ENCODE measurements around the gene SIAE. TPM values are rescaled to one million over a fixed set of nuclear protein-coding genes. Genes with fewer than 3 reads are reported as not detected.

SIAE gene
- total RNA-seq, 1 donor from 2014 or later: 34.4 TPM

DNA sequence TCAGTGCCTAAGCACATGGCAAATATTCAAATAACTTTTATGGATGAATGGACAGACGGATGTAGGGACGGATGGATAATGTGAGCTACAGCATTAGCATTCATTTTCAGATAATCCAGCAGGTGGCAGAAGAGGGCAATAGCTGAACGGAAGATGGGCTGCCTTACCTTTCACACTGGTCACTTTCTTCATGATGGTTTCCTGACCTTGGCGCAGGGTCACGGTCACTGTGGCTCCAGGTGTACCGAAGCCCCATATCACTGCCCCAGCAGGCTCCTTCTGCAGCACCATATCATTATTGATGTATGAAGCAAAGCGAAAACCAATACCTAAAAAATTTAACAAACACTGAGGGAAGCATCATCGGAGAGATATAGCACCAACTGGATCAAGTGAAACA, 4.3 kb downstream of the SIAE start:
- DNase-seq (ENCODE audit: low spot score) (peak; percentile 48), ATAC-seq (peak; percentile 63)

DNA sequence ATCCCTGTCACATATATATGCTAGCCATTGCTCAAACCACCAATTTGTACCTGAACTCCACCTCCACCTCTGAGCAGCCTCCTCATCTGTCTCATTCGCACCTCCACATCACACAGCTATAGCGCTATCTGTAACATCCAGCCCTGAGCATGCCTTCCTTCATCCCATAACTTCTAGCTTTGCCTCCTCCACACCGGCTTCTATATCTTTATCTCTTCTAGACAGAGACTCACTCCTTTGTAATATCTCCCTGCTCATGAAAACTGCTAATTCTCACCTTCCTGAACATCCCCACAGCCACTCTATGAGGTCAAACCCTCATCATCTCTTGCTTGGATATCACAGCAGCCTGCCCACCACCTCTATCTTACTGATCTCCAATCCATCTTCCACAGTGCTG, 5.9 kb downstream of the SIAE start:
- DNase-seq (ENCODE audit: low spot score): no peak
- ATAC-seq: no peak

DNA sequence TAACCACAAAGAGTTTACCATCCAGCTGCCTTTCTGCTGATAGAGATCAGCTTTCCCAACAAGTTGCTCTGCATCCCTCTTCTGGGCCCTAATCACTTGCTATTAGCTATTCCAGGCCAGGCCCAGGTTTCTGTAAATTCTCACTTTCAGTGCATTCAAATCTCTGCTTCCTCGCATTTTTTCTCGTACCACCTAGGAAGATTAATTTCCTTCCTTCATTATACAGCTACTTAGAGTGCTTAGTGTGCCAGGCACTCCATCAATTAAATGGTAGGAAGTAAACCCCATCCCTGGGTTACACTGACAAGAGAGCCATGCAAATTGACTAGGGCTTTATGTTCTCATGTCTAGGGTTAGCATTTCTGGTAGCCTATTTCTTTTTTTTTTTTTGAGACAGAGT, 9.7 kb downstream of the SIAE start:
- DNase-seq (ENCODE audit: low spot score) (no peak), ATAC-seq (no peak)

DNA sequence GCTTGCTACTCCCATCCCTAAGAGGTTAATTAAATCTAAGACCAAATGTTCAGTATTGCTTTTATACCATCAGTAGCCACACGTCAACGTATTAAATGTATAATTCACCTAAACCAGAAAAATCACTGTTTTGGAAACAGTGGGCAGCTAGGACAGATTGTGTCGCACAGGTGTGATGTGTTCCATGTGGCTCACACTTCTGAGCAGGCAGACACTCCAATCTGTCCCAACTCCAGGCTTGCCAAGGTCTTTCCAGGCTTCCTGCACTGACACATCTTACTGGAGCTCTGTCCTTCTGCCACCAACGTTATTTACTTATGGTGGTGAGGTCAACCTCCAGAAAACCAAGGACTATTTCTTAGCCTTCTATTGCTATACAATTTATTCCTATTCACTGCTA, 11.4 kb downstream of the SIAE start:
- ATAC-seq: no peak
- DNase-seq (ENCODE audit: low spot score): no peak

DNA sequence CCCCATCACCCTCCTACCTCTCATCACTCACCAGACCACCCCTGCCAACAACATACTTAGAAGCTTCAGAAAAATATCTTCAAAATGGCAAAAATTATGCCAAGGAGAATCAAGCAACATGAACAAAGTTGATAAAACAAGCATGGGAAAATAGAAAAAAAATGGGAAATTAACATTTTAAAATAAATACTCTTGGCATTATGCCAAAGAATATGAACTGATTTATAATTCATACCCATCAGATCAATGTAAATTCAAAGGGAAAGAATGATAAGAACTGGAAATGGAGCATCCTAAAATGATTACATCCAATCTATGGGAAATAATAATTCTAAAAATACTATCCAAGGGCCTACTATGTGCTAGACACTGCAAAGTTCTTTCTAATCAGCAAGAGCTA, 12.0 kb downstream of the SIAE start:
- ATAC-seq: no peak
- no peak for DNase-seq (ENCODE audit: low spot score)

DNA sequence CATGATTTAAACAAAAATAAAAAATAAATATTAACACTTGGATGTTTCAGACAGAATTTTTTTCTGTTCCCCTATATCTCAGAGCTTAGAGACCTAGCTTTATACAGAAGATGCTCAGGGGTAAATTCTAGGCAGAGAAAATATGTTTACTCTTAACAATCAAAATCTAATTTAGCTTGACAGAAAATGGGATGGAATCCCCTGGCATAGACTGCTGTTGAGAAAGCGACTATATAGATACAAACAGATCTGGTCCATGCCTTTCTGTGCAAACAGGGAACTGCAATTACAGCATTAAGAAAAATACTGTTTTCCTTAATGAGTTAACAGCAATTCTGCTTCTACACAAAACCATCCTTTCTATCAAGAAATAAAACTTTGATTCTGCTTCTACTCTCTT, 14.6 kb downstream of the SIAE start:
- ATAC-seq: no peak
- DNase-seq (ENCODE audit: low spot score): no peak

DNA sequence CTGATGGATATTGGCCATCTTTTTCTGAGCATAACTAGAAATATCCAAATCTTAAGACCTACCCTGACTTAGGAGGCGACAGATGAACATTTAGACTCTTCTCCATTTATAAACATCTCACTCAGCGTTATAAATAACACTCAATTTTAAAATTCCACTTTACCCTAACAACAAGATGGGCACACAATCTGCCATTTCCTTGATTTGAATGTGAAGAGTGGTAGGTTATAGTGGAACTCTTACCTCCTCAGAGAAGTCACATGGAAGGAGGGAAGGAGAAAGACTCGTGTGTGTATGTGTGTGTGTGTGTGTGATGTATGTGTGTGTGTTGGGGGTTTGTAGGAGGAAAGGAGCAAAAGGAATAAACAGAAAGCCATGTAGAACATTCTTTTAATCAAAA, 15.0 kb downstream of the SIAE start:
- ATAC-seq: no peak
- no peak for DNase-seq (ENCODE audit: low spot score)

DNA sequence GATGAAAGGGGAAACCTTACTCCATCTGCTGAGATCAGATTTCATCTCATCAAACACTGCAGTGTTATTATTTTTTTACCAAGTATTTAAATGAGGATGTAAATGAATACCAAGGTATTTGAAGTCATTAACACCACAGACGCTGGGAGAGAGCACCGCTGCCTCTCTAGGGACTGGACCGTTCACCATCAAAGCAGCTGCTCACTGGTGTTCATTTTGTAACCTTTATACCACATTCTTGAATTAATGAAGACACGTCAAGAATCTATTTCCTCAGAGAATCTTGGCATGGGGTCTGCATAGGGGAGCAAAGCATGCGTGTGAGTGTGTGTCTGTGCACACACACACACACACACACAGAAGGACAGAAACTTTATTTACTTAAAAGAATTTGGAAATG, 15.6 kb downstream of the SIAE start:
- DNase-seq (ENCODE audit: low spot score) (no peak), ATAC-seq (no peak)

DNA sequence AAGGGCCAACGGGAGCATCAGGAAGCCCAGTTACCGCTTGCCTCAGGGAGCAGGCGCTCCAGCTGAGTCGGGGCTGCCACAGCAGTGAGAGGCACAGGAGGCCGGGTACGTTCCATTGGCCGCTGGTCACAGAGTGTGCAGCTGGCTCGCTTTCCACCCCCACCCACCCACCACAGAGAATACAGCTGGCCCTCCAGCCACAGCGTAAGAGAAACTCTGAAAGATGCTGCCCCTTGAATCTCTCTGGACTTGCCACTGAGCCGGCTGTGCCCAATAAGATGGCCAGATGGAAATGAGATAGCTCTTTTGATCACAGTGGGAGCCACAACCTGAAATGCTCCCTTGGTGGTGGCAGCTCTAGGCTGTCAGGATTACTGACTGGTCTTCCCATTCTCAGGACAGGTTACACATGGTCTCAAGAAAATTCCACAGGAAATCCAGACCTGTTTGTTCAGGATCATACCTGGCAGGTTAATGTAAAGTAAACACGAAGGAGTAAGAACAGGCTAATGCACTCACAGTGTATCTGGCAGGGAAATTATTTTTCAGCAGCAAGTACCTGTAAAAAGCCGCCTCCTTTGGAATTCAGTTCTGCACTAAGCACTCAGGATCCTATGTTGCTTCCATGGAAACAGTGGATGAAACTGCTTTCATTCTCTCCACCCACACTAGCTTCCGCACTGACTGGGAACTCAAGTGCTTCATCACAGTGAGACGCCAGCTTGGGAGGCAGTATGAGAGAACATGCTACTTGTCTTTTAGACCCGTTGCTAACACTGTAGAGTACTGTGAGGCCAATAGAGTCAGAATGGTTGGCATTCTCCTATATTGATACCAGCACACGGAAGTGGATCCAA, 16.5 kb downstream of the SIAE start:
- DNase-seq (ENCODE audit: low spot score) (no peak), ATAC-seq (no peak)

DNA sequence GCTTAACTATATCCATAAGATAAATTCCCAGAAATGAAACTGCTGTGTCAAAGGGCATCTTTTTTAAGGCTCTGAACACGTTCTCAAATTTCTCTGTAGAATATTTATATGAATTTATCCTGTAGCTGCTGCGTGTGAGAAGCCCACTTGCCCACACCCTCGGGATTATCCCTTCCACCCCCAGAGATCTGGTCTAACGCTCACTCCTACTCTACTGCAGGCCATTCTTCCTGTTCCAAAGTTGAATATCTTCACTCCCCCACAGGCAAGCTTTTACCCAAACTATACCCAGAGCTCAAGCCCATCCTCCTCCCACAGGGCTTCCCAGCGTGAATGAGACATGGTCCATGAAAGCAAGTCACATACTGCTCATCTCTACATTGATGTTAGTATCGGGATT, 24.9 kb downstream of the SIAE start:
- ATAC-seq (no peak), DNase-seq (ENCODE audit: low spot score) (no peak)

DNA sequence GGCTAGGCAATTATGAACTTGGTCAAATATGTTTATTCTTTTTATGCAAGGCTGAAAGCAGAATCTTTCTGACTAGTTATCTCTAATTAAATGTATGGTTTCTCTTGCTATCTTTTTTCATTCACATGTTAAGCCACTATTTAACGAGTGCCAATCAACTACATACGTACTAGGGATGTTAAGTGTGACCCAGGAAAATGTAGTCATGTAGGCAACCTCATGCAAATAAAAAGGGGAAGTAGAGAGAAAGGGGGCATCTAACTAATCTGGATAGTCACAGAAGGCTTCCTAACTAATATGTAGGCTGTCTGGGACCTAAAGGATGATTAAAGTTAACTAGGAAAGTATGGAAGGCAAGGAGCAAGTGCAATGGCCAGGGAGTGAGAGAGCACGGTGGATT, 27.4 kb downstream of the SIAE start:
- no peak for ATAC-seq

DNA sequence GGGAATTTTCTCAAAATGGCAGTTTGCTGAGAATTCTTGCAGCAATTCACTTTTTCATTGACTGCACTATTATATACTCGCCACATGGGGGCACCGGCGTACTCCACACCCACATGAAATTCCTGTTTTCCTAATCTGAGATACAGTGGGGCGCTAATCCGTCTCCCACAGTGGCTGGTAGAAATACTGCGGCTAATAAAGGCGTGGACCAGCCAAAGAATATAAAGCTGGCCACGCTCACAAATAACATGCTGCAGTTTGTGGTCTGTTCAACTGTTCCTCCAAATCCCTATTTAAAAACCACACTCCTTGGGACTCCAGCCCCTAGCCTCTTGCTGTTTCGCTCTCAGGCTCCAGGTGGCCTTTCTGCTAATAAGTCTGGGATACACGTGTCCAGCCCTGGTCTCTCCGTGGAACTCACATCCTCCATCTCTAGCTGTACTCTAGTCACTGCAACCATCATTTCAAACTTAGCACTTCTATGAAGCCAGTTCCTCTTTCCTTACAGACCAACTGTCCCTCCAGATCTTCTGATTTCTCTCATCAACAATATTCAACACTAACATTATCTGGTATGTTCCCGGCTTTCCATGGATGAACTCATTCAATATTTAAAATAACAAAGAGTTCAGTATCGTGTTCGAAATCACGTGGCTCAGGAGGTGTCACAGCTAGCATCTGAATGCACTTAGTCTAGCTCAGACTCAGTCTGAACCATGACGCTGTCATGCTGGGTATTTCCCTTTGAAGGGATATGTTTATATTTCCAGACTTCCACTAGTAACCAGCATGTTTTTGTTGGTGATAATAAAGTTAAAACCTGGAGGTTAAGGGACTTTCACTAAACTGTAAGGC, 28.9 kb downstream of the SIAE start:
- ATAC-seq (peak; percentile 98), DNase-seq (ENCODE audit: low spot score) (peak; percentile 51)

More for the DNA sequence above, 27.4 kb downstream of the SIAE start:
- no peak for DNase-seq (ENCODE audit: low spot score)

DNA sequence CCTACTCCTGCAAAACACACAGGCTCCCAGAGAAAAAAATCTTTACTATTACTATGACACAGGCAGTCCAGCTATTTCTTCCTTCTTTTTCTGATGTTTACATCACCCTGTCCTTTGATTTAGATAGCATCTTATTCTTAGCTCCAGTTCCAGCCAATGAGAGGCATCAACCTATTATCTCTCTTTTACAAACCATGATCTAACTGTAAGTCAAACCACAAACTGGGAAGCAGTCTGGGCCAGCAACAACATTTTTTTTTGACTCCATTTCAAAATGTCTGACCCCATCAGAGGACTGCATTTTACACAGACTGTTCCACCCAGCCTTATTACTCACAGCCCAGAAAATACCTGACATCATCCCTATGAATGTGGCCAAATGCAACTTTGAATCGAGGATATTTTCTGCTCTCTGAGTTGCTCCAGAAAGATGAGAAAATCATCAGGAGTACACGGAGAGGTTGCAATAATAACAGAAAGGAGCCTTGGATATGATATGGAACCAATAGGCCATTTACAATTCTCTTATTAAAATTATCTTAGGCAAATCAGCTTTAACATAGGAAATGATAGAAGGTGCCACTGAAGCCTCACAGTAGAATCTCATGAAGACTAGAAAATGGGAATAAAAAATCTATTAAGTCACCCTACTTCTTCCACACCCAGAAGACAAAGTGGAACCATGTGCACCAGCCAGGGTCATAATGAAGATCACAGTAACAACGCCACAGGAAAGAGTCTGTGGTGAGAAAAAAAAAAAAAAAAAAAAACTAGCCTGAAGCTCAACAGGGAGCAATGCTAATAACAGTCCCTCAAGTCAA, 29.7 kb downstream of the SIAE start:
- DNase-seq (ENCODE audit: low spot score) (no peak), ATAC-seq (no peak)

DNA sequence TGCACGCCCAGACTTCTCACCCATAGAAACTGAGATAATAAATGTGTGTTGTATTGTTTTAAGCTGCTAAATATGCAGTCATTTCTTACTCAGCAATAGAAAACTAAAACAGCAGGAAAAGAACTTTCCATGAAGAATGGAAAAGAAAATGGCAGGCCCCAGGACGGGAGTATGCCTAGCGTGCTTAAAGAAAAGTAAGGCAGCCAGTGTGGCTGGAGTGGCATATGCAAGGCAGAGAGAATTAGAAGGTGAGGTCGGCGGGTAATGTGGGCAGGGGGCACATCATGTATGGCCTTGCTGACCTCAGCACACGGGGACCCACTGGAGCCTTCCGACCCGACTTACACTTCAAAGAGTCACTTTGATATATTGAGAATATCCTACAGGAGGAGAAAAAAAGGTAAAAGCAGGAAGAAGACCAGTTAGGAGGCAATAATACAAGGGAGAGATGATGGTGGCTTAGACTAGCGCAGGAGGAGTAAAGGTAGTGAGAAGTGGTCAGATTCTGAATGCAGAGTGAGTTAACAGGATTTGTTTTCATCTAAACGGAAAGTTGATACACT, 30.4 kb downstream of the SIAE start:
- ATAC-seq: no peak
- DNase-seq (ENCODE audit: low spot score): no peak

DNA sequence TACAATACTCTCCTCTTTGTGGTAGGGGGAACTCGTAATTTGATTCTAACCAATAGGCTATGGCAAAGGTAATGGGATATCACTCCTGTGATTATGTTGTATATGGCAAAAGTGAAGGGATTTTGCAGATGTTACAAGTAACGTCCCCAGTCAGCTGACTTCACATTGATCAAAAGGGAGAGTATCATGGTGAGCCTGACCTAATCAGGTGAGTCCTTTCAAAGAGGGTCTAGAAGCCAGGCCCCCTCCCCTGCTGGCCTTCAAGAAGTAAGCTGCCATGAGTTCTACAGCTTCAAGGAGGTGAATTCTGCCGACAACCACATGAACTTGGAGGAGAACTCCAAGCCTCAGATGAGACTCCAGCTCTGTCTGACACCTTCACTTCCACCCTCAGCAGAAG, 30.9 kb downstream of the SIAE start:
- ATAC-seq (no peak), DNase-seq (ENCODE audit: low spot score) (no peak)

DNA sequence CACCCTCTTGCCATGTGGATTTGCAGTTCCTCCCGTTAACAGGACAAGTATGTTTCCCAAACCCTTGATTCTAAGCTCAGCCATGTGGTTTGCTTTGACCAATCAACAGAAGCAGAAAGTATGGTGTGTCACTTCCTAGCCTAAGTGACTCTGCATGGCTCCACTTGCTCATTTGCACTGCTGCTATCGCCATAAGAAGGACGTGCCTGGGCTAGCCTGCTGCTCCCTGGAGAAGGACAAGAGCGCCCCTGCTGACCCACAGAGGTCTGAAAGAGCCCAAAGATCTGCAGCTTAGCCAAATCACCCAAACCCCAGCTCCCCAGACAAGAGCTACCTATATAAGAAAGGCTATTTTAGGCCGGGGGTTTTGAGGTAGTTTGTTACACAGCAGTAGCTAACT, 32.9 kb downstream of the SIAE start:
- DNase-seq (ENCODE audit: low spot score) (no peak), ATAC-seq (no peak)

DNA sequence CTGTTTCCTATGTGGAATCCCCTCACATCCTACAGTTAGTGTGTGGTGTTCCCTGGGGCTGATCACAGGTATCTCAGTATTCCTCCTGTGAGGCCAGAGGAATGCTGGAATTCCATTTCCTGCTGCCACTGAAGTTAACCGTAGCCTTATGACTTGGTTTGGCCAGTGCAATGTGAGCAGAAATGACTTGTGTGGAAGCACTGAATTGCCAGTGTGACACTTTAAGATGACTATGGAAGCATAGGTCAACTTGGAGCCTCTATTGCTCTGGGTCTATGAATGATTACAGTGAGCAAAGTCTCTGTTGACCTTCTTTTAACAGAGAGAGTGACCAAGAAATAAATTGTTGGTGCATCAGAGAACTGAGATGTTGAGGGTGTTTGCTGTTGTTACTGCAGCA, 34.4 kb downstream of the SIAE start:
- ATAC-seq (no peak), DNase-seq (ENCODE audit: low spot score) (no peak)

DNA sequence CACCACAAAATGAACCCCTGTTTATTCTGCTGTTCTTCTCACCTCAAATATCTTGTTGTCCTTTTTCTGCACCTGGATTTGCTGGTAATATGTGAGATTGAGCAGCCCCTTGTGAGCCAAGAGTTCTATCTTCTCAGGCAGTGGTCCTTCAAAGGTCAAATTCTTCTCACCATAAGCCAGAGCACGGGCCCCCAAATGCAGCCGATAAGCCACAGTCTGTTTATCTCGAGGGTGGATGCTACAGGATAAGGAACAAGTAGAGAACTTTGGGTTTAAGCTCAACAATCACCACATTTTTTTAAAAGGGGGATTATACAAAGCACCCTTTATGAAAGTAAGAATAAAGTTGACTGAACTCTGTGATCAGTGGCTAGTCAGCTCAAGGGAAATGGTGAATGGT, 35.0 kb downstream of the SIAE start:
- ATAC-seq: no peak
- DNase-seq (ENCODE audit: low spot score): no peak

DNA sequence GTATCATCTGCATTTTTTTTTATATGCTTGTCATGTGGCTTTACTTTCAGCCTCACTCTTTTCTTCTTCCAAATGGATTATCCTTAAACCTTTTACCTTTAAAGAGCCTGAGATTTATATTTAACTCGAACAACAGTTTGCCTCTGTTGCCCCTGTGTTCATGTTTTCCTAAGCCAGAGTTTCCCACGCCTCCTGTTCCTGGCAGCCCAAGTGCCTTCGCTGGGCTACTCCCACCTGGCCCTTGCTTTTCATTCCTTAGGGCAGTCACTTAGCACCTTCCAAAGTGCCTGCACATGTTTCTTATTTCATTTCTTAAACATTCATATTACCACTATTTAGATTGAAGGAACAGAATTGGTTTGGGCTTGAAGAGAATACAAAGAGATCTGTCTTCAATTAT, 37.6 kb downstream of the SIAE start:
- ATAC-seq: no peak
- no peak for DNase-seq (ENCODE audit: low spot score)

DNA sequence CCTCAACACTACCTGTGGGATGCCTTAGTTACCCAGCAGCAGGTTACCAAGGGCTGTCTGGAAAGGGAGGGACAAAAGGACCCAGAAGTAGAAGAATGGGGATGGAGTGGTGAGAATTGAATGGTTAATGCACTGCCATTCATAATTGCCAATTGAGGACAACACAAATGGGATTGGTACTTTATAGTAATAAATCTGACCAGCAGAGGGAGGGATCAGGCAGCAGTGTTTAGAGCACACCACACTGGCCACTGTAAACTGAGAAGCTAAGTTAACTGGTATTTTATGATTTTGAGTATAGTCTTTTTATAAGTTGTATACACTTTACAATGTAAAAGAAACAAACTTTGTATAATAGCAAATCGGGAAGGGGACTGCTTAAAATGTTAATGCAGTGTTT, 40.2 kb downstream of the SIAE start:
- DNase-seq (ENCODE audit: low spot score) (no peak), ATAC-seq (peak; percentile 44)

DNA sequence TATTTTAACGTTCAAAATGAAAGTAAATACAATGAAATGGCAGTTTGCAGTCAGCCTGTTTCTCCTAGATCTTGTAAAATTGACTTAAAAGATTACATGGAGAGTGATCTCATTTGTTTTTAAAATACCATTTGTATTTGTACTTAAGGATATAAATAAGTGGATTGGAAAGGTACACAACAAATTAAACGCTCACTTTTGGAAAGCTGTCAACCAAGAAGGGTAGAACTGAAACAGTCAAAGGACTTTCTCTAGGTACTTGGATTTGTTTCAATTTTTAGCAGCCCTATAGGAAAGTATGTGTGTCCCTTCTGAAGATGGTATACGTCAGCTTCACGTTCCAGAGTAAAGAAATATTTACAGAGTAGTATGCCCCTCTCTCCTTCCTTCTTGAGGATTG, 43.6 kb downstream of the SIAE start:
- DNase-seq (ENCODE audit: low spot score): no peak
- ATAC-seq: no peak

Data from left lobe of liver (tissue), 2 donors.